ENCODE data around the gene CCDC40. TPM values are rescaled to one million over a fixed set of nuclear protein-coding genes. Genes with fewer than 3 reads are reported as not detected.

The CCDC40 gene
- total and polyA plus RNA-seq, 2 of the 13 experiments (the other 11 are each of a cell fraction or from before 2014, with no cell fraction given): 4.1 to 5.5 TPM

GRCh38 chr17:79990051-79990592 lies 46.3 kb upstream of the CCDC40 start (continued):
- no peak for TF ChIP-seq SOX6 (IDR thresholded peaks at IDR 0.05)
- TF ChIP-seq SOX6 (CRISPR knock-in tag; IDR thresholded peaks at IDR 0.05): peak; percentile 88
- peak; percentile 70; the same call in 1 of the 2 replicates for TF ChIP-seq ZNF350 (CRISPR knock-in tag; IDR thresholded peaks at IDR 0.05; ENCODE audit: borderline replicate concordance, low read depth)
- 0 out of 2 replicates have a peak, but pooled peaks have one; percentile 25 for TF ChIP-seq E2F2 (CRISPR knock-in tag; IDR thresholded peaks at IDR 0.05; ENCODE audit: borderline replicate concordance)
- TF ChIP-seq ZNF326 (CRISPR knock-in tag; IDR thresholded peaks at IDR 0.05; ENCODE audit: borderline replicate concordance): peak; percentile 92; the same call in 1 of the 2 replicates
- TF ChIP-seq YEATS2 (CRISPR knock-in tag; IDR thresholded peaks at IDR 0.05; ENCODE audit: borderline replicate concordance): peak; percentile 64; the same call in 1 of the 2 replicates
- peak; percentile 48 for TF ChIP-seq TBL1XR1 (IDR thresholded peaks at IDR 0.05; ENCODE audit: borderline replicate concordance, low read length, partially characterized antibody)
- TF ChIP-seq MAZ (IDR thresholded peaks at IDR 0.05; ENCODE audit: borderline replicate concordance, low read depth, low read length): no peak
- TF ChIP-seq MAZ (CRISPR knock-in tag; IDR thresholded peaks at IDR 0.05; ENCODE audit: low read depth): peak; percentile 83
- no peak; the same call in 1 of the 2 replicates for TF ChIP-seq PRMT3 (CRISPR knock-in tag; IDR thresholded peaks at IDR 0.05; ENCODE audit: borderline replicate concordance, low read depth)
- TF ChIP-seq FOXO4 (CRISPR knock-in tag; conservative IDR thresholded peaks at IDR 0.05): 0 out of 2 replicates have a peak, but pooled peaks have one; percentile 62
- peak; percentile 55; the same call in 1 of the 2 replicates for TF ChIP-seq ZNF552 (CRISPR knock-in tag; IDR thresholded peaks at IDR 0.05; ENCODE audit: borderline replicate concordance)
- TF ChIP-seq THAP11 (CRISPR knock-in tag; IDR thresholded peaks at IDR 0.05): peak; percentile 75
- peak; percentile 84 for TF ChIP-seq SALL2 (CRISPR knock-in tag; IDR thresholded peaks at IDR 0.05)
- peak; percentile 80; the same call in 1 of the 2 replicates for TF ChIP-seq ARID4A (CRISPR knock-in tag; IDR thresholded peaks at IDR 0.05; ENCODE audit: borderline replicate concordance)
- 0 out of 2 replicates have a peak, but pooled peaks have one; percentile 80 for TF ChIP-seq ZFP37 (CRISPR knock-in tag; IDR thresholded peaks at IDR 0.05; ENCODE audit: borderline replicate concordance)
- peak; percentile 59; the same call in 1 of the 2 replicates for TF ChIP-seq ZNF747 (CRISPR knock-in tag; IDR thresholded peaks at IDR 0.05; ENCODE audit: borderline replicate concordance)
- TF ChIP-seq RAD21 (CRISPR knock-in tag; IDR thresholded peaks at IDR 0.05): no peak
- no peak for TF ChIP-seq HMGA1 (CRISPR knock-in tag; conservative IDR thresholded peaks at IDR 0.05)
- peak; percentile 99 for TF ChIP-seq MLX (CRISPR knock-in tag; IDR thresholded peaks at IDR 0.05)
- TF ChIP-seq TFAP4 (IDR thresholded peaks at IDR 0.05; ENCODE audit: borderline replicate concordance, low read depth): peak; percentile 85; the same call in 1 of the 2 replicates
